ENCODE data around the gene IFFO2.

- TF ChIP-seq CTCF (IDR thresholded peaks at IDR 0.05) (no peak), POLR2A (IDR thresholded peaks at IDR 0.05) (no peak), POLR2AphosphoS5 (IDR thresholded peaks at IDR 0.05) (no peak)
These were observed 24.8 kb upstream of the IFFO2 start for GRCh38 chr1:18981242-18981641.
